Activated CD4-positive, alpha-beta T cell treated with anti-CD3 and anti-CD28 coated beads for 24 hours (primary cell): ENCODE data around the gene MRPL36.
"Not testable (repeated sequence)": the region's sequence is repeated elsewhere in the genome, so short reads cannot be mapped to it uniquely, and the experiment has no call there.

Experiments
- DNase-seq, 2 donors: peaks; one replicate each; pipeline ENCODE4 v3.0.0-alpha.2; 2020; ENCODE audit warnings: low read depth in 2 of 2

The MRPL36 gene

GRCh38 chr5:1832511-1833250 lies 33.0 kb upstream of the MRPL36 start:
- DNase-seq = no peak

DNA sequence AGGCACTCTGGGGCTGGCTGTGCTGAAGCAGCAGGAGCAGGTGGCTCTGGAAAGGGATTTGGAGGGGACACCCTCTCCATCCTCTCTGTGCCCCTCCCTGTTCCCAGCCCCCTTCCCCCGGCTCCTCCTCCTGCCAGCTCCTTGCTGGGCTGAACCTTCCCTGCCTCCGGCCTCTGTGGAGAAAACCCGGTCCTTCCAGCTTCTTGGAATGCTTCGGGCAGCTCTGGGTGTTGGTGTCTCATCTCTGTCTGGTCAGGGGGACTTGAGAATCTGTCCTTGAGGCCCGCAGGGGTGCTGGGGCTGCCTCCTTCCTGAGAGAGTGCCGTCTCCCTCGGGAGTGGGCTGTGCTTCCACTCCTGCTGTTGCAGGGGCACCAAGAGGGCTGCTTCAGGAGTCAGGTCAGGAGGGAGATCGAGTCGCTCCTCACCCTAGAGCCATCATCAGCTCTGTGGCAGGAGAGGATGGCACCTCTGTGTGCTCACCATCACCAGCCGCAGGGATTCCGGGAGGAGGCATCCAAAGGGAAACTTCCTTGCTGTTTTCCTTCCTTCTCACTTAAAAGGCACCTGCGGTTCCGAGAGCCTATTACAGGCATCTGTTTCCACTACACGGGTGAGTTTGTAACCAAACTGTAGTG lies 32.2 kb upstream of the MRPL36 start:
- no peak for DNase-seq

DNA sequence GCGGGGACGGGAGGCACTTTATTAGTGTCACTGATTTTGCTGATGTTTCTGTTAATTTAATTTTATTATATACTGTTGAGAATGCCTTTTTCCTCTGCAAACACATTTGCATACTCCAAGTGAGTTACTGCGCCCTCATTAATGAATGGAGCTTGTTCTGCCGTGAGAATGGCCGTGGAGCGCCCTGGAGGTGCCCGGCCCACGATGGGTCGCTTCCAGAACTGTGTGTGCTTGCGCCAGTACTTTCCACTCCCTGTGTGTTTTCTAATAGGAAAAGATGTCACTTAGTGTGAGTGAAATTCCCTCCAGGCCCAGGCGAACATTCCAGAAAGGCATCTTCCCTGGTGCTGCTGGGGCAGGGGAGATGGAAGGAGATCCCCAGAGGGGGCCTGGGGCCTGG lies 31.6 kb upstream of the MRPL36 start:
- DNase-seq = no peak

DNA sequence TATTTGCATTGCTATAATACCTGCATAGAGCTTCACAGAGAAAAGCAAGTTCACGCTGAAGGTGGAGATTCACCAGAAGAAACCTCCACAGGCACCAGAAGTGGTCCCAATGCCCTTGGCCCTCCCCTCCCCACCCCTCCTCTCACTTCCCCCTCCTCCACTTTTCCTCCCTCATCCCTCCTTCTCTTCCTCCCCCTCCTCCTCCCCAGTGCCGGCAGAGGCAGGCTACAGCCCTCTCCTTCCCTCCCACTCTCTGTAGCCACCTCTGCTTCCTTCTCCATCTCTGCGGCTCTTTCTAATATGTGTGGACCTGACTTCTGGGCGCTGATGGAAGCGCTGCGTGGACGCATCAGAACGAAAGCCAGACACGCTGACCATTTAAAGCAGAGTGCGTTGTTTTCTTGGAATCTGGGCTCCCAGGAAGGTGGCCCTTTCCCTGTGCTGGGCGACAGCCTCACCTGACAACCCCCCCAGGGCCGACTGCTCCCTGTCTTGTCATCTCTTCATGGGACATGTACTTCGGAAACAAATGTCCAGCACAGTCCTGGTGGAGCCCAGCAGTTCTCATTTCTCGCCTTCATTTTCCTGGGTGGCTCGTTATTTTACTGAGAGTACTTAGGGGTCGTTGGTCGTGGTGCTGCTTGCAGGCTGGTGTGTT lies 31.1 kb upstream of the MRPL36 start:
- no peak for DNase-seq

- no peak for DNase-seq
These were observed 28.3 kb upstream of the MRPL36 start for GRCh38 chr5:1827886-1828397.

GRCh38 chr5:1827025-1827885 lies 27.6 kb upstream of the MRPL36 start:
- no peak for DNase-seq

DNA sequence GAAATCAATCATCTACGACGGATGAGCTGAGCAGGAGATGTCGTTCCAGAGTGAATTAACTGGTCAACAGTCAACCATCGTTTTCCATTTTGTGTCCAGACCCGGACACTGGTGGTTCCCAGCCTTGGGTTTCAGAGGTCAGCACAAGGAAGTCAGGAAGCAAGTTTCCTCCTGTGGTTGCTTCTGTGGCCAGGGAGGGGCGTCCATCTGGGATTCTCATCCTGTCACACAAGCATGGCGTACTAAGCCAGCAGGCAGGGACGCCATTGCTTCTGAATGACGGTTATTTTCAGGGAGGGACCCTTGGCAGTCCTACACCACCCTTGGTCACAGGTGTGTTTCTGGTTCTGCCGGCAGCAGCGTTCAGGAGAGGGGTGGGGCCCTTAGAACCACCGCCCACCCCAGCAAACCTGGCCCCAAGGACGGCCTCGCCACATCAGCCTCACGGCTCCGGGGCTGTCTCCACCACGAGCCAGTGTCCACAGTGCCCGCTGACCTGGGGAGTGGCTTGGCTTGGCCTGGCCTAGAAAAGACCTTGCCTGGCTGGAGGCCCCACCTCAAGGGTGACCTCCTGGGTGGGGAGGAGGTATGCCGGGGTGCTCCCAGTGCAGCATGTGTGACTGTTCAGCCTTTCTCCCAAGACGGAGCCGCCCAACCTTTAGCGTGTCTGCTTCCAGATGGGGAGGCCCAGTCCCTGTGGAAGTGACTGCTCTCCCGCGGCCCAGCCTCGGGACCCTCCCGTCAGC lies 26.8 kb upstream of the MRPL36 start:
- DNase-seq = no peak

DNA sequence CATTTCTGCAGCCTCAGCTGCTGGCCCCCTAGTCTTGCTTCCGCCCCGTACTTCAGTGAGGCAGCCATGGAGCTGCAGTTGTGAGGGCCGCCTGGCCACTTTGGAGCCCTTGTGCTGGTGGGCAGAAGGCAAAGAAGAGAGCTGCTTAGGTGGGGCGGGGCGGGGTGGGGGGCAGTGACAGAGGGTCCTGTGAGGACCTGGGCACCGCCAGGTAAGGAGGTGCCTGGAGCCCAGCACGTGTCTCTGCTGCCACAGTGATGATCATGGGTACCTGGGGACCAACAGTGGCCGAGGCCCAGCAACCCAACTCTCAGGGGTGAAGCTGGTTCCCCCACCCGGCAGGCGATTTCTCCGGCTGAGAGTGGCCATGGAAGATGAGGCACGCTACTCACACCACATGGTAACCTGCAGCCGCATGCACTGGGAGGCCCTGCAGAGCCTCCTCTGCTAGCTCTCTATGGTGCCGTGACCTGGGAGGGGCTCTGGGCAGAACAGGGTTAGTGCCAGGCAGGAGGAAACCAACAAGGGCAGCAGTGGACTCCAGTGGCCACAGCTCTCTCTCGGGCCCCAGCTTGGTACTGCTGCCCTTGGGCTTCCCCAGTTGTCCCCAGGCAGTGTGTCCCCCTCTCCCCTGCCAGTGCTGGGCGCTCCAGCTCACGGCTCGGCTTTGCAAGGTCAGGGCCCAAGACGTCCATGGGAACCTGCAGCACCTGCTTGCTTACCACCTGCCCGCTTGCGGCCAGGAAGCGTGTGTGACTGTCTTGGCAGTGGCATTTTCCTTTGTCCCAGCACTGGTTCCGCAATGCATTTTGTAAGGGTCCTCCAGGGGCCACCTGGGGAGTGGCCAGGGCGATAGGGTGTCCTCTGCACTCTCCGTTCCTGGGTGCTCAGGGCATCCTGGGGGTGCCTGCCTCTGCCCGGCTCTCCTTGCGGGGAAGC lies 25.5 kb upstream of the MRPL36 start:
- no peak for DNase-seq

- DNase-seq = no peak
These were observed 24.6 kb upstream of the MRPL36 start for GRCh38 chr5:1824109-1824821.

GRCh38 chr5:1823381-1824034 lies 23.9 kb upstream of the MRPL36 start:
- DNase-seq = no peak

- no peak for DNase-seq
These were observed 22.2 kb upstream of the MRPL36 start for GRCh38 chr5:1821862-1822261.

- DNase-seq = no peak
These were observed 21.3 kb upstream of the MRPL36 start for GRCh38 chr5:1820926-1821325.

DNA sequence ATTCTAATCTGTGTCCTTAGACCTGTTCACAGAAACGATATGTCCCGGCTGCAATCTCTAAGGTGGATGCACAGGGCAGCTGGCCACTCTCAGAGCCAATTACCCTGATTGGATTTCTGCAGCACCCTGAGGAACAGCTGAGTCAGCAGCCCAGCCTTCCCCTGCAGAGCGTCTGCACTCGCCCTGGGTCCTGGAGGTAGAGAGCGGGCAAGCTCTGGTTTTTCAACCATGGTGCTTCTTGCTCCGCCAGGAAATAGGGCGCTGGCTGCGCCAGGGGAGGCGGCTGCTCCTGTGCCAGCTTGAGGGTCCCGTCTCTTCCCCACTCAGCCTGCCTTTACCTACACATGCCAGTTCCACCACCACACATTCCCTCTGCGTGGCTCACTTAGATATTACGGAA lies 20.7 kb upstream of the MRPL36 start:
- no peak for DNase-seq

DNA sequence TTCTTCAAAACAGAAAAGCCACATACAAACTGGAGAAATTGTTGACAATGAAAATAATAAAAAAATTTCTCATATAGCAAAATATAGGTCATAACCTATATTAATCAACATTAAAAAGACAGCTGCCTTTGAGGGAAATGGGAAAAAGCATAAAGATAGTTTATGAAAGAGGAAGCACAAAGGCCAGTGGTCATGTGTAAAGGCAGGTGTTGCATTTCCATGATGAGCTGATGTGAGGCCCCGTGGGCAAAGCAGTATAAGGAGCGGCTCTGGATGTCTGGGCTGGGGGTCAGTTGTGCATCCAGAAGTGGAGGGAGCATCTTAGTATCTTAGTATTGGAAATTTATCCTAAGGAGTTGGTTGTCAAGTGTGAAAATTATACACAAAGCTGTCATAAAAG lies 19.8 kb upstream of the MRPL36 start:
- no peak for DNase-seq

DNA sequence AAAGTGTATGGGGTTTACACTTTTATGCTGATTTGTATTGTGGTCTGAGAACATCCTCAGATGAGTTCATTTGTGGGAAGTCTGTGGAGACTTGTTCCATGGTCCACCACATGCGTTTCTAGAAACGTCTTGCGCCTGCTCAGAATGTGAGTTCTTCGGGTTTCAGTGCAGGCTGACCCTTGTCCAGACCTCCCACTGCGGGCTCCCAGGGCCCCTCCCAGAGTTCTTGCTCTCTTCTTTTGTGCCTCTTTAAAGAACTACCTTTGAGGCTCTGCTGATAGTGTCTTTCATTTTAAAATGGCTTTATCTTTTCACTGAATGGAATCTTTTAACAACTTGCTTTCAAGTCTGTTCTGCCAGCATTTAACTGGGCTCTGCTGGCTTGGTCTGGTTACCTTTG lies 19.1 kb upstream of the MRPL36 start:
- DNase-seq = no peak

DNA sequence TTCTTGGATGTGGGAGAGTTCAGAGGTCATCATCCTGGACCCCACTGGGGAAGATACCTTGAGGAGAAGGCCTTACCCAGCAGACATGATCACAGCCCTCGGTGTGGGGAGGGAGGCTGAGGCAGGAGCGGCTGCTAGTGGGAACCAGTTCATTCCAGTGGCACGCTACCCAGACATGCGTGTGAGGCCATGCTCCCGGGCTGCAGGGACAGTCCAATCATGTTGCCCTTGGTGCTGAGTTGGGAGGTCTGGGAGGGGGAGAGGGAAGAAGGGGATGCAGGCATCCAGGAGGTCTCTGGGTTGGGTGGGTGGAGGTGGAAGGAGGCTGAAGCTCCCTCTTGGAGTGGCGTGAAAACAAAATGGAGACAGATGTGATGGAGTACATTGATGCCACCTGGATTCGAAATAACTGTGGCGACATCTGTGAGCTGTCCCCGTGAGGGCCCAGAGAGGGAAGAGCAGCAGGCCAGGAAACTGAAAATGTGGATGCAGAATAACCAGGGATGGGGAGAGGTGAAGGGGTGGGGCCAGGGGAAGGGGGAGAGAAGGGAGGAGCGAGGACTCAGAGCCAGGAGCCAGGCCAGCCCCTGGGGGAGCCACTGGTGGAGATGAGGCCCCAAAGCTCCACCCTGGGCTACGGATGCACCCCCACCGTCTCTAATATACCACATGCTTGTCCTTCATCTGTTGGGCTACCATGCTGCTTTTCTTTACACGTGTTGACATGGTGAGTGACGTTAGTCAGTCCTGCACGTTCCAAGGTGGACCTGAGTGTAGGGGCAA lies 17.8 kb upstream of the MRPL36 start:
- no peak for DNase-seq

DNA sequence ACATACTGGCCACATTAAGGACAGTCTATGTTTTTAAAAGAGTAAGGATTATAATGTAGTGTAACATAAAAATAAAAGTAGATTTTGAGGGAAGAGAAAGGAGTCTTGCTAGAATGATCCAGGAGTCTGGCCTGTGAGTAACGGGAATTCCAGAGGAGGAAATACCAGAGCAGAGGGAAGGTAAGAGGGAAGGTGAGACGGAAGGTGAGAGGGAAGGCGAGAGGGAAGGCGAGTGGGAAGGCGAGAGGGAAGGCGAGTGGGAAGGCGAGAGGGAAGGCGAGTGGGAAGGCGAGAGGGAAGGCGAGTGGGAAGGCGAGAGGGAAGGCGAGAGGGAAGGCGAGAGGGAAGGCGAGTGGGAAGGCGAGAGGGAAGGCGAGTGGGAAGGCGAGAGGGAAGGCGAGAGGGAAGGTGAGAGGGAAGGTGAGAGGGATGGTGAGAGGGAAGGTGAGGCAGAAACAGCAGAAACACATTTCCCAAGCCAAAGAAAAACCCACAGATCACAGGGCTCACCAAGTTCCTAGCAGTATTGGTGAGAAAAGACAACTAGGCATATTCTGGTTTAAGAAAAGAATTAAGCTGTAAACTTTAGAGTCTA lies 17.0 kb upstream of the MRPL36 start:
- DNase-seq = not testable (repeated sequence)

DNA sequence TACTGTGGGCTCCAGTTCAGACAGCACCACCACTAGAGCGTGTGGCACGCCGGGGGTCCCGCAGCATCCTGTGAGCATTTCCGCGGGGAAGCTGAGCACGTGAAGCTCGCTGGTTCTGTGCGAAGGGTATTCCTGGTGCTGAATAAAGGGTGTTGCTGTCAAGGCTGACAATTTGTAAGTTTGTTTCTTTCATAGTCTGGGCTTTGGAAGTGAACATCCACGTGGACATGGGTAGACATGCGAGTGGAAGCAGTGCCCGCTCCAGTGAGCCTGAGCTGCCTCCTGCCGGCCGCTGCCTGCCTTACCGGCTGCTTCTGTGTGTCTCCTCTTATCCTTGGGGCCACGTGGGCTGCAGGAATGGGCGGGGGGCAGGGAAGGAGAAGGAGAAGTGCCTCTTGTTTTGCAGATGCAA lies 16.2 kb upstream of the MRPL36 start:
- no peak for DNase-seq
